CD14-positive monocyte (primary cell): ENCODE measurements around the gene SULF2. TPM values are rescaled to one million over a fixed set of nuclear protein-coding genes. Genes with fewer than 3 reads are reported as not detected.
A peak's percentile ranks its signal among the peaks of the same experiment; 100 is the strongest.

Source experiments
- DNase-seq, 3 donors: peaks; one replicate each; pipeline ENCODE4 v3.0.0-alpha.2; 2011 to 2022
- H2AFZ ChIP-seq: 2 replicates; pipeline ENCODE4 v1.6.0; 2012; ENCODE audit warnings: mild to moderate bottlenecking, low read depth, low read length, inconsistent platforms; ENCODE audit not compliant: insufficient read depth, poor library complexity, severe bottlenecking
- H3K27ac ChIP-seq, 2 donors: 1 replicate in 1 of 2; 2 replicates in 1 of 2; pipeline ENCODE4 v1.5.1; 2012 to 2013; ENCODE audit warnings: low read length in 2 of 2, control low read depth in 1 of 2, inconsistent platforms in 1 of 2, low read depth in 1 of 2, mild to moderate bottlenecking in 1 of 2
- H3K27me3 ChIP-seq, 2 donors: one replicate each; pipeline versions ENCODE4 v1.6.0 to v1.6.1; 2011 to 2013; ENCODE audit warnings: low read length in 2 of 2; ENCODE audit not compliant: control insufficient read depth in 2 of 2, insufficient read depth in 2 of 2
- H3K36me3 ChIP-seq, 2 donors: replicated peaks in 1 of 2; 1 replicate in 1 of 2; 2 replicates in 1 of 2; pipeline versions ENCODE4 v1.5.1 to v1.6.1; 2012 to 2013; ENCODE audit warnings: low read length in 2 of 2, control low read depth in 1 of 2, inconsistent platforms in 1 of 2, mild to moderate bottlenecking in 1 of 2; ENCODE audit not compliant: insufficient read depth in 2 of 2, control insufficient read depth in 1 of 2
- H3K4me1 ChIP-seq, 2 donors: 1 replicate in 1 of 2; 2 replicates in 1 of 2; pipeline versions ENCODE4 v1.5.1 to v1.6.1; 2012 to 2013; ENCODE audit warnings: low read length in 2 of 2, control low read depth in 1 of 2, inconsistent platforms in 1 of 2, mild to moderate bottlenecking in 1 of 2, moderate library complexity in 1 of 2; ENCODE audit not compliant: insufficient read depth in 2 of 2, control insufficient read depth in 1 of 2
- H3K4me2 ChIP-seq: replicated peaks from 2 replicates; pipeline ENCODE3; 2012; ENCODE audit warnings: low read length, moderate library complexity, mild to moderate bottlenecking; ENCODE audit not compliant: poor library complexity, severe bottlenecking; ENCODE audit errors: extremely low read depth
- H3K4me3 ChIP-seq, 3 experiments: fragments of 200-600 bp in 1 of 3; sonication (generic) in 1 of 3; replicated peaks in 1 of 3; 1 replicate in 2 of 3; 2 replicates in 1 of 3; pipeline ENCODE4 v1.5.1; 2011 to 2013; ENCODE audit warnings: low read length in 3 of 3, mild to moderate bottlenecking in 3 of 3, control low read depth in 2 of 3, low read depth in 2 of 3, inconsistent platforms in 1 of 3, moderate library complexity in 1 of 3
- H3K79me2 ChIP-seq: 2 replicates; pipeline ENCODE4 v1.6.0; 2012; ENCODE audit warnings: mild to moderate bottlenecking, control low read depth, inconsistent platforms, low read length, moderate library complexity; ENCODE audit not compliant: insufficient read depth
- H3K9ac ChIP-seq: 2 replicates; pipeline ENCODE4 v1.6.0; 2017; ENCODE audit warnings: low read length, mild to moderate bottlenecking; ENCODE audit not compliant: insufficient read depth, poor library complexity, severe bottlenecking
- H3K9me3 ChIP-seq, 2 donors: replicated peaks in 1 of 2; 1 replicate in 1 of 2; 2 replicates in 1 of 2; pipeline versions ENCODE4 v1.5.1 to v1.6.1; 2012 to 2013; ENCODE audit warnings: low read length in 2 of 2, control low read depth in 1 of 2; ENCODE audit not compliant: control insufficient read depth in 1 of 2, insufficient read depth in 1 of 2
- H4K20me1 ChIP-seq: 2 replicates; pipeline ENCODE4 v1.6.0; 2012; ENCODE audit warnings: mild to moderate bottlenecking, low read length, control low read depth, moderate library complexity; ENCODE audit not compliant: insufficient read depth
- H3K27ac Mint-ChIP-seq, 7 donors: one replicate each; pipeline ENCODE4 v1.8.0; 2020; ENCODE audit warnings: mild to moderate bottlenecking in 7 of 7, mixed read lengths in 7 of 7, moderate library complexity in 6 of 7, inconsistent platforms in 2 of 7
- H3K27me3 Mint-ChIP-seq, 3 donors: one replicate each; pipeline ENCODE4 v1.8.0; 2021 to 2022; ENCODE audit warnings: low read depth in 3 of 3, mild to moderate bottlenecking in 3 of 3, mixed read lengths in 3 of 3, moderate library complexity in 3 of 3, inconsistent platforms in 1 of 3
- H3K36me3 Mint-ChIP-seq, 2 donors: one replicate each; pipeline ENCODE4 v1.8.0; 2020; ENCODE audit warnings: mixed read lengths in 2 of 2, inconsistent platforms in 1 of 2, mild to moderate bottlenecking in 1 of 2
- H3K4me1 Mint-ChIP-seq: one replicate; pipeline ENCODE4 v1.8.0; 2020; ENCODE audit warnings: mild to moderate bottlenecking, mixed read lengths
- H3K4me3 Mint-ChIP-seq, 2 donors: one replicate each; pipeline ENCODE4 v1.8.0; 2020; ENCODE audit warnings: mild to moderate bottlenecking in 2 of 2, mixed read lengths in 2 of 2, moderate library complexity in 1 of 2
- H3K9me3 Mint-ChIP-seq, 7 donors: one replicate each; pipeline ENCODE4 v1.8.0; 2020 to 2022; ENCODE audit warnings: mixed read lengths in 7 of 7, mild to moderate bottlenecking in 6 of 7, moderate library complexity in 6 of 7, inconsistent platforms in 2 of 7
- WGBS: methylation state at CpG from one replicate; pipeline ENCODE4 v1.1.5; 2013; ENCODE audit warnings: missing lambda C conversion rate; ENCODE audit not compliant: insufficient coverage; 5-methylcytosine and 5-hydroxymethylcytosine counted together
- intact Hi-C, 2 donors: fragments of 100-400 bp; cut with micrococcal nuclease; formaldehyde crosslinking; loops; one replicate each; pipeline versions ENCODE4 v1.15.0 to v1.15.1; 2023
- polyA plus RNA-seq, 3 donors: library from polyadenylated mRNA; depleted of rRNA in 1 of 3; unstranded in 2 of 3; stranded (reverse) in 1 of 3; fragments of 300-500 nt in 2 of 3; fragments of >200 nt in 1 of 3; fragmentation: Illumina TruSeq in 2 of 3; gene quantifications; 1 replicate in 2 of 3; 2 replicates in 1 of 3; pipeline ENCODE4 v1.2.3, GENCODE V29; 2012 to 2021
- TF ChIP-seq, protein P1 (sequence below): fragments of 200-600 bp; IDR thresholded peaks from one replicate; pipeline ENCODE4 v1.8.0; 2022; ENCODE audit warnings: antibody characterized with exemption, mild to moderate bottlenecking

Gene SULF2
- polyA plus RNA-seq, 3 donors = 60.3 to 156 (median 75.5) TPM

DNA sequence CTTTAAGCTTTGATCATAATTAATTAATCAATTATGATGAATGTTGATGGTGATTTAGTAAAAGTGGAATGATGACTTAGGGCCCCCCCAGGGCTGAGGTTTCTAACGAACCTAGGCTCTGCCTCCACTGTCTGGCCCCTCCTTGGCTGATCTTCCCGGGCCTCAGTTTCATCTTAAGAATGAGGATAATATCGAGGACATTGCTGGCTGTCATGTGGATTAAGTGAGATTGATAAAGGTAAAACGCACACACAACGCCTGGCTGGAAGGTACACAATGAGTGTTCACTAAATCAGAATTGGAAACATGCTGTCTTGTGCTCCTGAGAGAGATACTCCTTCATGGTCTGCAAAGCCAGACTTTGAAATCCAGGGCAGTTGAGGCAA, 5.3 kb upstream of the SULF2 start:
- peaks cover 0 to 4% of the 10 kb centered on the region in 2 donors for H3K36me3 Mint-ChIP-seq
- H3K27ac ChIP-seq = no peak overlapping the region
- no peaks in the 10 kb centered on the region for H3K36me3 ChIP-seq
- peaks cover 4% of the 10 kb centered on the region for H3K79me2 ChIP-seq
- H3K4me3 ChIP-seq = no peak overlapping the region
- H3K4me1 Mint-ChIP-seq = peaks cover 22% of the 10 kb centered on the region
- peaks cover 0 to 1% (median 0%) of the 10 kb centered on the region in 7 donors for H3K9me3 Mint-ChIP-seq
- peaks cover 19 to 31% (median 29%) of the 10 kb centered on the region in 3 donors for H3K27me3 Mint-ChIP-seq
- H3K4me2 ChIP-seq = no peak overlapping the region
- no peak overlapping the region for H2AFZ ChIP-seq
- peaks cover 0 to 6% of the 10 kb centered on the region in 2 donors for H3K27me3 ChIP-seq
- no peak for DNase-seq
- intact Hi-C loops = no loop called here
- no peak overlapping the region for H3K9ac ChIP-seq
- 85% methylated on average over 5 of the region's 5 CpGs for WGBS
- H3K27ac Mint-ChIP-seq = peak overlapping the region in 1 of 7 donors; percentile 30
- TF ChIP-seq, protein P1, sequence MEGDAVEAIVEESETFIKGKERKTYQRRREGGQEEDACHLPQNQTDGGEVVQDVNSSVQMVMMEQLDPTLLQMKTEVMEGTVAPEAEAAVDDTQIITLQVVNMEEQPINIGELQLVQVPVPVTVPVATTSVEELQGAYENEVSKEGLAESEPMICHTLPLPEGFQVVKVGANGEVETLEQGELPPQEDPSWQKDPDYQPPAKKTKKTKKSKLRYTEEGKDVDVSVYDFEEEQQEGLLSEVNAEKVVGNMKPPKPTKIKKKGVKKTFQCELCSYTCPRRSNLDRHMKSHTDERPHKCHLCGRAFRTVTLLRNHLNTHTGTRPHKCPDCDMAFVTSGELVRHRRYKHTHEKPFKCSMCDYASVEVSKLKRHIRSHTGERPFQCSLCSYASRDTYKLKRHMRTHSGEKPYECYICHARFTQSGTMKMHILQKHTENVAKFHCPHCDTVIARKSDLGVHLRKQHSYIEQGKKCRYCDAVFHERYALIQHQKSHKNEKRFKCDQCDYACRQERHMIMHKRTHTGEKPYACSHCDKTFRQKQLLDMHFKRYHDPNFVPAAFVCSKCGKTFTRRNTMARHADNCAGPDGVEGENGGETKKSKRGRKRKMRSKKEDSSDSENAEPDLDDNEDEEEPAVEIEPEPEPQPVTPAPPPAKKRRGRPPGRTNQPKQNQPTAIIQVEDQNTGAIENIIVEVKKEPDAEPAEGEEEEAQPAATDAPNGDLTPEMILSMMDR = no peak
- no peaks in the 10 kb centered on the region for H3K9me3 ChIP-seq
- H4K20me1 ChIP-seq = no peaks in the 10 kb centered on the region
- H3K4me3 Mint-ChIP-seq = no peak overlapping the region
- H3K4me1 ChIP-seq = peaks cover 10 to 15% of the 10 kb centered on the region in 2 donors

GRCh38 chr20:47789764-47790579, 4.7 kb upstream of the SULF2 start:
- Mint-ChIP-seq H3K36me3 (peaks cover 0 to 4% of the 10 kb centered on the region in 2 donors), H3K27me3 (peaks cover 19 to 31% (median 26%) of the 10 kb centered on the region in 3 donors), H3K4me1 (peaks cover 17% of the 10 kb centered on the region), H3K9me3 (peaks cover 0 to 1% (median 0%) of the 10 kb centered on the region in 7 donors), H3K4me3 (peak overlapping the region in 1 of 2 donors; percentile 19), H3K27ac (peak overlapping the region in 1 of 7 donors; percentile 30)
- 92% methylated on average over 4 of the region's 10 CpGs for WGBS
- Histone ChIP-seq H3K4me3 (no peak overlapping the region), H3K4me2 (no peak overlapping the region), H3K79me2 (peaks cover 4% of the 10 kb centered on the region), H3K4me1 (peaks cover 6 to 10% of the 10 kb centered on the region in 2 donors), H3K27ac (no peak overlapping the region), H3K9ac (no peak overlapping the region), H3K27me3 (peaks cover 0 to 6% of the 10 kb centered on the region in 2 donors), H3K9me3 (no peaks in the 10 kb centered on the region), H3K36me3 (no peaks in the 10 kb centered on the region), H2AFZ (no peak overlapping the region), H4K20me1 (no peaks in the 10 kb centered on the region)
- TF ChIP-seq, protein P1 = no peak
- DNase-seq = no peak
- intact Hi-C loops = loop anchor here in 1 of 2 donors (10.0 kb wide), 1 partner anchor 835 kb away; no protein-coding TSS in a partner anchor
